Hepatocyte (in vitro differentiated cells): Measurements from ENCODE around the gene TCF7L1.

Experiments
- CTCF ChIP-seq: fragments of 200-600 bp; sonication (generic); IDR thresholded peaks from 2 replicates; pipeline ENCODE4 v1.5.1; 2016; ENCODE audit warnings: antibody characterized with exemption, mild to moderate bottlenecking; ENCODE audit not compliant: poor library complexity
- EZH2 ChIP-seq: fragments of 200-600 bp; sonication (generic); IDR thresholded peaks from 2 replicates; pipeline ENCODE4 v1.6.1; 2016; ENCODE audit warnings: antibody characterized with exemption, mild to moderate bottlenecking, borderline replicate concordance

GRCh38 chr2:85273738-85274731 lies 140.8 kb downstream of the TCF7L1 start:
- no peak for TF ChIP-seq CTCF
- TF ChIP-seq EZH2 = no peak
